Superior temporal gyrus (tissue), 1 donor: ENCODE results near the gene NAV2.

Source experiments
- DNase-seq: peaks from one replicate; pipeline ENCODE4 v3.0.0-alpha.2; 2016; ENCODE audit errors: extremely low spot score

The NAV2 gene

GRCh38 chr11:20053572-20053971, 340.9 kb downstream of the NAV2 start:
- no peak for DNase-seq

- no peak for DNase-seq
These were observed 341.9 kb downstream of the NAV2 start for GRCh38 chr11:20054584-20054983.

- no peak for DNase-seq
These were observed 342.7 kb downstream of the NAV2 start for GRCh38 chr11:20055312-20055711.

- no peak for DNase-seq
These were observed 343.7 kb downstream of the NAV2 start for GRCh38 chr11:20056109-20056949.

DNA sequence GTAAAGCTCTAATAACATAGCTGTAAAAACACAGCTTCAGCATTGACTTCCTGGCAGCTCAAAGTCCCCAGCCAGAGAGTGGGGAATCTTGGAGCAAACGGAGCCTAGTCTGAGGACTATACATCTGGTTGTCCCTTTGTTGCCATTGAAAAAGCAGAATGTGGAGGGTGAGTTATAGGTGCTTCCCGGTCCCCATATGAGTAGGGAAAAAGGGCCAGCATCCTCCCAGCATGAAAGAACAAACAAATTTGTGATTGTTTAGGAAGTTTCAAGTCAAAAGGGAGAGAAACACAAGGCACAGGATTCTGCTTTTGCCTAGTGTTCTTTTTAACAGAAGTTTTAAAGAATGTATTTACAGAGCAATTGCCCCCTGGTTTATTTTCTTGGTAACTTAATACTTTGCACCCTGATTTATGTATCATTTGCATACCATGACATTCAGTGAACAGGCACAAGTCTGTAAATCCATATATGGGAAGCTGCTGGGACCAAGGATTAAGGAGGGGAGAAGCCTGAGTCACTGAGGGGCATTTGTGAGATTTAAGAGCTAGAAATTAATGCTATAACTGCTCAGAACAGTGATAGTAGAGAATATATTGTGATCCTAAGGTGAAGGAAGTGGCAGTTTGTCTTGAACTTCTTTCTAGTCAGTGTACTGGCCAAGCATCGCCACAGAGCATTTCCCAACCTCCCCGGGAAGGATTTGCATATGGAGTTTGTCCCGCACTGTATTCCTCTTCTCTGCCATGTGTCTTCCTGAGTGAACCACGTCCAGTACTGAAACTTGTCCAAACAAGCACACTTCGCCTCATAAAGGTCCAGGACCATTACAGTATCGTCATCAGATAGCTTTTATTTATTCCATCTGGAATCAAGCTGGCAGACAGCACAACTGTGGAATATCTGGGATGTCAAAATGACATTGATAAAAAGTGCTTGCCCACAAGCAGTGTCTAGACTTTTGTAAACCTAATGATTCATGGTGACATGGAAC, 344.6 kb downstream of the NAV2 start:
- no peak for DNase-seq

- DNase-seq, result no peak
These were observed 346.3 kb downstream of the NAV2 start for GRCh38 chr11:20058749-20059458.

DNA sequence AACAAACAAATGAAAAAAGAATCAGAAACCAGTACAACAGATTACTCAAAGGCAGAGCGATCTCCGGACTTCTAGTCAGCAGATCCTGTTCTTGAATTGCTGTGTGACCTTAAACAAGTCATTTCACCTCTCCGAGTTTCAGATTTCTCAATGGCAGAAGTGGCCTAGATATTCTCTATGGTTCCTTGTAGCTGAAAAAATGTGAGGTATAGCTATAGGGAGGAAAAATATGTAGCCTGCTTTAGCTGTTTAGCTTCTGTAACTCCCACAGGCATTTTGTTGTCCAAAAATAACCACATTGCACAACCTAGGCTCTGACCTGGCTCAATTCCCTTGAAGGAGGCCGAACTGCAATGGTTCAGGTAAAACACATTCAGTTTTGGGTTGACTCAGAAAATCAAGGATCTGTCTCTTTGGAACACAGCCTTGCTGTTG, 347.0 kb downstream of the NAV2 start:
- no peak for DNase-seq

DNA sequence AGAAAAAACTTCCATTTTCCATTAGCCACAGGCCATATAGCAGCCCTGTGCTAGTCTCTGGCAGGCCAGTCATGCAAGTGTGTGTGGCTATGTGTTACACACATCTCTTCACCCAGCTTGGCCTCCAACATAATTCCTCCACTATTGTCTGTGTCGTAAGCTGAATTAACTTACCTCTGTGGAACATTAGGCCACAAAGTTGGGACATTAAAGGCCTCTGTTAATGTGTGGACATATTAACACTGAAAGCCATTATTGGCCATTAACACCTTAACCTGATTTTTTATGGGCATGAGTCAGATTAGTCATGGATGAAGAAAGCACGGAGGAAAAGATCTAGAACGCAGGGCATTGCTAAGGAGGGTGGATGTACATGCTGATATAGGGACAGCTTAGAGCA, 347.5 kb downstream of the NAV2 start:
- DNase-seq, result no peak

DNA sequence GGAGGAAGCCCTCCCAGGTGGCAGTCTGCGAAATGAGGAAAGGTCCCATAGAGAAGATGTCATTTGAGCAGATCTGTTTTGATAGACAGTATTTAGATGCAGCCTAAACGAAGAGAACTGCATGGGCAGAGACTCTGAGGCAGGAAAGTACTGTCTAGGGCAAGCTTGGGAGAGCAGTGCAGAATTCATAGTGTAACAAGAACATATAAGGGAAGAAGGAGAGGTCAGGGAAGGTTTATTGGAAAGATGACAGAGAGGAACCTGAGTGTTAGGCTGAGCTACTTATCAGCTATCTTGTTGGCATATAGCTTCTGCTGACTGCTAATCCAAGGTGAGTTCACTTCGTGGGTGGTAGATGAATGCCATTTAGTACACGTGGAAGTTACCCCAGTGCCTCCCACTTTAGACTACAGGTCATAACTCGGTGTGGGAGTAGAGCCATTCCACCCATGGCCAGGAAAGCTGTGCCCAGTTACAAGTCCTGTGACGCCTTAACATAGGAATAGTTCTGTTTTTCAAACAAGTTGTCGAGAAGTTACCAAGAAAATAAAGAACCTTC, 348.1 kb downstream of the NAV2 start:
- no peak for DNase-seq

- DNase-seq, result no peak
These were observed 349.1 kb downstream of the NAV2 start for GRCh38 chr11:20061776-20062175.

GRCh38 chr11:20064961-20065405, 352.3 kb downstream of the NAV2 start:
- no peak for DNase-seq

- no peak for DNase-seq
These were observed 352.8 kb downstream of the NAV2 start for GRCh38 chr11:20065406-20065805.

DNA sequence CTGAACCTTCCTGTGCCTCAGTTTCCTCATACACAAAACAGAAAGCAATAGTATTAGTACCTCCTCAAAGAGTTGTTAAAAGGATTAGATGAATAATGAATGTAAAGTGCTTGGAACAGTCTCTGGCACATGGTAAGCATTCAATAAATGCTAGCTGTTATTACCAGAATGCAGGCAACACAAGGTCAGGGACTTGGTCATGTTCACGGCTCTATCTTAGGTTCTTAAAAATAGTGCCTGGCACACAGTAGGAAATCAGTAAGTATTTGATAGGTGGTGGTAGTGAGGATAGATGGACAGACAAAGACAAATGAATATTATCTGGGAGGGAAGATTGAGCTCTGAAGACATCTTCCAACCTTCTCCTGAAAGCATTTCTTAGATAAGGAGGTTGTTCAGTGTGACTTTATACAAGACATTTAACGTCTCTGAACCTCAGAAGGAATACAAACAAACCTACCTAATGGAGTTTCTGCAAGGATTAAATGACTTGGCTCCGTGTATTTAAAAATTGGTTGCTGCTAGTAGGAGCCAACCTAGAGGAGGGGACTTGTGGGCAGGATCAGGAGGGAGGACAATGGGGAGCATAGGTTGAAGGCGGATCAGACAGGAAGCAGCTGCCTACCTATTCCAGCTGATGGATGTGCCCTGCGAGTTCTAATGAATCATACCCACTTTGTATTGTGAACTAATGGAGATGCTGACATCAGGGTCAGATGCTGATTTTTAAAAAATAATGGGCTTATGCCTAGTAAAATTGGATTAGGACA, 353.6 kb downstream of the NAV2 start:
- no peak for DNase-seq

DNA sequence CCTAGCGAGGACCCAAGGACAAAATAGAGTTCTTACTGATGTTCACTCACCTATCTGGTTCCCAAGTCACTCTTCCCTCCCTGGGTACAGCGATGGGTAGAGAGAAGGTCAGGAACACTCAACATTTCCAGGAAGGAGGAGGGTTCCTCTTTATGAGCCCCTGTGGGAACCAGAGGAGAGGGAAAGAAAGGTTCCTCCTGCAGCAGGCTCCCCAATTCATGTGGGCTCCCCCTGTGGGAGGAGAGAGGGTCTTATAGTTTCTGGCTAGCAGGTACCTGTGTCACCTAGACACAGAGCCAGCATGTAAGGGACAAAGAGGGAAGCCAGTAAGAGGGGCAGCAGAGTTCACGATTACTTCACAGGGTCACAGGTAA, 354.1 kb downstream of the NAV2 start:
- no peak for DNase-seq

DNA sequence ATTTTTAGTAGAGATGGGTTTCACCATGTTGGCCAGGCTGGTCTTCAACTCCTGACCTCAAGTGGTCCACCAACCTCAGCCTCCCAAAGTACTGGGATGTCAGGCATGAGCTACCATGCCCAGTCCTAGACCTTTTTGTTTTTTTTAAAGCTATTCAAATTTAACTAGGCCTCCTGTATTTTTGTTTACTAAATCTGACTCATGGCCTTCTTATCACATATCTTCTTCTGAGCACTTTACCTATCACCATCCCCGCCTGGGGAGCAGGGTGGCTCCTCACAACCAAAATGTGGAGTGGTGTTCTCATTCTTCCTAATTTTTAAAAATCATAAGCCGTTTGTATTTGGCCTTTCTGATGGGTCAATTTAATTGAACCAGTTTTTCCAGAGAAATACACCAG, 355.0 kb downstream of the NAV2 start:
- DNase-seq, result no peak

- DNase-seq, result no peak
These were observed 356.1 kb downstream of the NAV2 start for GRCh38 chr11:20068691-20069090.

GRCh38 chr11:20070459-20070858, 357.8 kb downstream of the NAV2 start:
- DNase-seq, result no peak

DNA sequence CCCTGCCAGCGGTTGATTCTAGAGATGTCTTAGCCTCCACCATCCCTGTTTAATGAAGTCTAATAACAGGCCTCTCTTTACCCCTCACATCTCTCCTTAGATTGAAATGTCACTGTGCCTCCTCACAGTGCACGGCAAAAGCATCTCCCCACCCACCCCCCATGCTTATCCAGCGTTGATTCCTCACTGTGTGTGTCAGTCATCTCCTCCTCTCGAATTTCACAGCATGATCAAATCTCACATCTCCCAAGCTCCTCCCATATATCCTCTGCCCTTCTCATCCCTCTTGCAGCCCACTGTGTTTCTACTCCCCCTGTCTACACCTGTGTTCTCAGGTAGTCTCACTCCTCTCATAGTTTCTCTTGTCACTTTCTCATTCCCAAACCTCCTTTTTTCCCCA, 363.0 kb downstream of the NAV2 start:
- DNase-seq, result no peak

GRCh38 chr11:20078846-20079245, 366.2 kb downstream of the NAV2 start:
- no peak for DNase-seq

DNA sequence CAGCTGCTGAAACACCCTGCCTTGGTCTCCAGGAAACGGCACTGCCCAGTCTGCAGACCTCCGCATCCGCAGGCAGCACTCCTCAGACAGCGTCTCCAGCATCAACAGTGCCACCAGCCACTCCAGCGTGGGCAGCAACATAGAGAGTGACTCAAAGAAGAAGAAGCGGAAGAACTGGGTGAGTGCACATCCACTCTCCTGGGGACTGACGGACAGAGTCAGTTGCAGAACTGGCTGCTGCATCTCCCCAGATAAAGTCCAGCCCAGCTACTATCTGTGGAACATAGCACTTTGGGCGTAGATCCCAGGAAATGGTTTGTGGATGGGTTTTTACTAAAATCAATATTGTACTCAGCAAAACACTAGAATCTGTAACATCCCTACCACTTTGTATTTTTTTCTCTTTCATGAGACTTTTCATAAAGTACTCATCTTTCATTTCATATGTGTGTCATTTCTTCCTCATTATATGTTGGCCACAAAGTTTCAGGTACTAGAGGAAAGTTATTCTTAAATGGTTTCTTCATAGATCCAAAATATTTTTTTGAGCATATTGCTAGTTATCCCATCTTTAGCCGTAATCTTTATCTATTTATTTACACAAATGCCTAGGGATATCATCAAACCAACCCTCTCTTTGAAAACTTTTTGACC, 367.5 kb downstream of the NAV2 start:
- no peak for DNase-seq
